ENCODE results near the gene LOC101059915.
A peak's percentile ranks its signal among the peaks of the same experiment; 100 is the strongest.

Gene LOC101059915

GRCh38 chrX:71667328-71668247 is at the start of gene LOC101059915:
TSS of gene LOC101059915 (plus strand) at chrX:71667546.
- no peak within 1 kb of the TSS for H3K4me3 ChIP-seq (ENCODE audit: low read depth in 1 of 2, low read length in 2 of 2)
- no peaks in the 10 kb centered on the region for H3K4me1 ChIP-seq (ENCODE audit: control insufficient read depth in 1 of 2, insufficient read depth in 2 of 2, low read length in 2 of 2)
- H3K27me3 ChIP-seq (ENCODE audit: low read depth, low read length): no peaks in the 10 kb centered on the region
- no peak within 1 kb of the TSS for H3K27ac ChIP-seq (ENCODE audit: low read length)
- H3K36me3 ChIP-seq (ENCODE audit: control insufficient read depth in 1 of 2, insufficient read depth in 2 of 2, low read length in 2 of 2): no peaks in the 10 kb centered on the region
- no peaks in the 10 kb centered on the region for H3K9me3 ChIP-seq (ENCODE audit: control insufficient read depth in 1 of 2, low read length in 2 of 2)

GRCh38 chrX:71617742-71618141 is 49.6 kb upstream of the LOC101059915 start:
- Histone ChIP-seq H3K27me3 (ENCODE audit: low read depth, low read length) (no peaks in the 10 kb centered on the region), H3K4me3 (ENCODE audit: low read depth in 1 of 2, low read length in 2 of 2) (no peak overlapping the region), H3K9me3 (ENCODE audit: control insufficient read depth in 1 of 2, low read length in 2 of 2) (no peaks in the 10 kb centered on the region), H3K36me3 (ENCODE audit: control insufficient read depth in 1 of 2, insufficient read depth in 2 of 2, low read length in 2 of 2) (peaks cover 2 to 5% of the 10 kb centered on the region in 2 donors), H3K27ac (ENCODE audit: low read length) (peak overlapping the region; percentile 51), H3K4me1 (ENCODE audit: control insufficient read depth in 1 of 2, insufficient read depth in 2 of 2, low read length in 2 of 2) (peaks cover 10% of the 10 kb centered on the region in 2 donors)

- peak within 1 kb of the TSS; percentile 51 for H3K27ac ChIP-seq (ENCODE audit: low read length)
- no peak within 1 kb of the TSS for H3K4me3 ChIP-seq (ENCODE audit: low read depth in 1 of 2, low read length in 2 of 2)
- peaks cover 14 to 15% of the 10 kb centered on the region in 2 donors for H3K4me1 ChIP-seq (ENCODE audit: control insufficient read depth in 1 of 2, insufficient read depth in 2 of 2, low read length in 2 of 2)
- H3K27me3 ChIP-seq (ENCODE audit: low read depth, low read length): no peaks in the 10 kb centered on the region
- no peaks in the 10 kb centered on the region for H3K9me3 ChIP-seq (ENCODE audit: control insufficient read depth in 1 of 2, low read length in 2 of 2)
- H3K36me3 ChIP-seq (ENCODE audit: control insufficient read depth in 1 of 2, insufficient read depth in 2 of 2, low read length in 2 of 2): peaks cover 0 to 1% of the 10 kb centered on the region in 2 donors
These were observed 49.0 kb upstream of the LOC101059915 start, which contains the start of gene CXCR3 for GRCh38 chrX:71618303-71618721. TSS of gene CXCR3 (minus strand) at chrX:71618511. CDS start at chrX:71618449, 62 bp downstream.

GRCh38 chrX:71618787-71619186 is 48.6 kb upstream of the LOC101059915 start:
- no peaks in the 10 kb centered on the region for H3K27me3 ChIP-seq (ENCODE audit: low read depth, low read length)
- no peak overlapping the region for H3K4me3 ChIP-seq (ENCODE audit: low read depth in 1 of 2, low read length in 2 of 2)
- H3K27ac ChIP-seq (ENCODE audit: low read length): no peak overlapping the region
- peaks cover 15 to 20% of the 10 kb centered on the region in 2 donors for H3K4me1 ChIP-seq (ENCODE audit: control insufficient read depth in 1 of 2, insufficient read depth in 2 of 2, low read length in 2 of 2)
- H3K9me3 ChIP-seq (ENCODE audit: control insufficient read depth in 1 of 2, low read length in 2 of 2): no peaks in the 10 kb centered on the region
- H3K36me3 ChIP-seq (ENCODE audit: control insufficient read depth in 1 of 2, insufficient read depth in 2 of 2, low read length in 2 of 2): no peaks in the 10 kb centered on the region

GRCh38 chrX:71619193-71619592 is 48.2 kb upstream of the LOC101059915 start:
- Histone ChIP-seq H3K4me3 (ENCODE audit: low read depth in 1 of 2, low read length in 2 of 2) (no peak overlapping the region), H3K9me3 (ENCODE audit: control insufficient read depth in 1 of 2, low read length in 2 of 2) (no peaks in the 10 kb centered on the region), H3K4me1 (ENCODE audit: control insufficient read depth in 1 of 2, insufficient read depth in 2 of 2, low read length in 2 of 2) (peaks cover 15 to 21% of the 10 kb centered on the region in 2 donors), H3K36me3 (ENCODE audit: control insufficient read depth in 1 of 2, insufficient read depth in 2 of 2, low read length in 2 of 2) (no peaks in the 10 kb centered on the region), H3K27ac (ENCODE audit: low read length) (no peak overlapping the region), H3K27me3 (ENCODE audit: low read depth, low read length) (no peaks in the 10 kb centered on the region)

GRCh38 chrX:71619986-71620385 is 47.4 kb upstream of the LOC101059915 start:
- Histone ChIP-seq H3K4me1 (ENCODE audit: control insufficient read depth in 1 of 2, insufficient read depth in 2 of 2, low read length in 2 of 2) (peaks cover 15 to 21% of the 10 kb centered on the region in 2 donors), H3K36me3 (ENCODE audit: control insufficient read depth in 1 of 2, insufficient read depth in 2 of 2, low read length in 2 of 2) (no peaks in the 10 kb centered on the region), H3K27ac (ENCODE audit: low read length) (no peak overlapping the region), H3K4me3 (ENCODE audit: low read depth in 1 of 2, low read length in 2 of 2) (no peak overlapping the region), H3K27me3 (ENCODE audit: low read depth, low read length) (no peaks in the 10 kb centered on the region), H3K9me3 (ENCODE audit: control insufficient read depth in 1 of 2, low read length in 2 of 2) (no peaks in the 10 kb centered on the region)

- no peaks in the 10 kb centered on the region for H3K36me3 ChIP-seq (ENCODE audit: control insufficient read depth in 1 of 2, insufficient read depth in 2 of 2, low read length in 2 of 2)
- H3K9me3 ChIP-seq (ENCODE audit: control insufficient read depth in 1 of 2, low read length in 2 of 2): no peaks in the 10 kb centered on the region
- no peak overlapping the region for H3K4me3 ChIP-seq (ENCODE audit: low read depth in 1 of 2, low read length in 2 of 2)
- H3K27me3 ChIP-seq (ENCODE audit: low read depth, low read length): no peaks in the 10 kb centered on the region
- peaks cover 15 to 21% of the 10 kb centered on the region in 2 donors for H3K4me1 ChIP-seq (ENCODE audit: control insufficient read depth in 1 of 2, insufficient read depth in 2 of 2, low read length in 2 of 2)
- H3K27ac ChIP-seq (ENCODE audit: low read length): peak overlapping the region; percentile 27
These were observed 45.7 kb upstream of the LOC101059915 start for GRCh38 chrX:71621603-71622002.

GRCh38 chrX:71622032-71622575 is 45.2 kb upstream of the LOC101059915 start:
- Histone ChIP-seq H3K27me3 (ENCODE audit: low read depth, low read length) (no peaks in the 10 kb centered on the region), H3K9me3 (ENCODE audit: control insufficient read depth in 1 of 2, low read length in 2 of 2) (no peaks in the 10 kb centered on the region), H3K36me3 (ENCODE audit: control insufficient read depth in 1 of 2, insufficient read depth in 2 of 2, low read length in 2 of 2) (no peaks in the 10 kb centered on the region), H3K4me1 (ENCODE audit: control insufficient read depth in 1 of 2, insufficient read depth in 2 of 2, low read length in 2 of 2) (peaks cover 15 to 21% of the 10 kb centered on the region in 2 donors), H3K27ac (ENCODE audit: low read length) (peak overlapping the region; percentile 27), H3K4me3 (ENCODE audit: low read depth in 1 of 2, low read length in 2 of 2) (no peak overlapping the region)

GRCh38 chrX:71622576-71623450 is 44.5 kb upstream of the LOC101059915 start:
- peak overlapping the region; percentile 75 for H3K27ac ChIP-seq (ENCODE audit: low read length)
- no peaks in the 10 kb centered on the region for H3K27me3 ChIP-seq (ENCODE audit: low read depth, low read length)
- H3K4me3 ChIP-seq (ENCODE audit: low read depth in 1 of 2, low read length in 2 of 2): no peak overlapping the region
- no peaks in the 10 kb centered on the region for H3K9me3 ChIP-seq (ENCODE audit: control insufficient read depth in 1 of 2, low read length in 2 of 2)
- peaks cover 15 to 21% of the 10 kb centered on the region in 2 donors for H3K4me1 ChIP-seq (ENCODE audit: control insufficient read depth in 1 of 2, insufficient read depth in 2 of 2, low read length in 2 of 2)
- no peaks in the 10 kb centered on the region for H3K36me3 ChIP-seq (ENCODE audit: control insufficient read depth in 1 of 2, insufficient read depth in 2 of 2, low read length in 2 of 2)

GRCh38 chrX:71623714-71624113 is 43.6 kb upstream of the LOC101059915 start:
- Histone ChIP-seq H3K27me3 (ENCODE audit: low read depth, low read length) (no peaks in the 10 kb centered on the region), H3K4me1 (ENCODE audit: control insufficient read depth in 1 of 2, insufficient read depth in 2 of 2, low read length in 2 of 2) (peaks cover 15 to 21% of the 10 kb centered on the region in 2 donors), H3K36me3 (ENCODE audit: control insufficient read depth in 1 of 2, insufficient read depth in 2 of 2, low read length in 2 of 2) (no peaks in the 10 kb centered on the region), H3K9me3 (ENCODE audit: control insufficient read depth in 1 of 2, low read length in 2 of 2) (no peaks in the 10 kb centered on the region), H3K27ac (ENCODE audit: low read length) (peak overlapping the region; percentile 75), H3K4me3 (ENCODE audit: low read depth in 1 of 2, low read length in 2 of 2) (no peak overlapping the region)

GRCh38 chrX:71625471-71625870 is 41.9 kb upstream of the LOC101059915 start:
- Histone ChIP-seq H3K27ac (ENCODE audit: low read length) (no peak overlapping the region), H3K4me1 (ENCODE audit: control insufficient read depth in 1 of 2, insufficient read depth in 2 of 2, low read length in 2 of 2) (peaks cover 15 to 21% of the 10 kb centered on the region in 2 donors), H3K36me3 (ENCODE audit: control insufficient read depth in 1 of 2, insufficient read depth in 2 of 2, low read length in 2 of 2) (no peaks in the 10 kb centered on the region)

More at GRCh38 chrX:71625471-71625870, 41.9 kb upstream of the LOC101059915 start:
- H3K9me3 ChIP-seq (ENCODE audit: control insufficient read depth in 1 of 2, low read length in 2 of 2): no peaks in the 10 kb centered on the region
- no peak overlapping the region for H3K4me3 ChIP-seq (ENCODE audit: low read depth in 1 of 2, low read length in 2 of 2)
- H3K27me3 ChIP-seq (ENCODE audit: low read depth, low read length): no peaks in the 10 kb centered on the region
